Right cardiac atrium (tissue), 5 donors: ENCODE measurements around the gene HOXA6. TPM values are rescaled to one million over a fixed set of nuclear protein-coding genes. Genes with fewer than 3 reads are reported as not detected.

Experiments
- ATAC-seq, 2 donors: fragments of 200-7000 bp; cut with Tn5 transposase; one replicate each; pipeline versions ENCODE4 v1.8.0 to v1.9.1; 2020; ENCODE audit warnings: moderate library complexity in 2 of 2, mild to moderate bottlenecking in 1 of 2
- DNase-seq, 3 donors: peaks; one replicate each; pipeline ENCODE4 v3.0.0-alpha.2; 2020
- H3K27ac ChIP-seq: one replicate; pipeline ENCODE4 v1.5.1; 2013; ENCODE audit warnings: mild to moderate bottlenecking, low read length, control low read depth, moderate library complexity
- H3K27me3 ChIP-seq: one replicate; pipeline ENCODE4 v1.6.1; 2013; ENCODE audit not compliant: control insufficient read depth, insufficient read depth
- H3K4me1 ChIP-seq: one replicate; pipeline ENCODE4 v1.6.1; 2013; ENCODE audit warnings: low read length; ENCODE audit not compliant: control insufficient read depth, insufficient read depth
- H3K4me3 ChIP-seq: one replicate; pipeline ENCODE4 v1.5.1; 2013; ENCODE audit warnings: low read length, control low read depth
- H3K9me3 ChIP-seq: one replicate; pipeline ENCODE4 v1.6.1; 2013; ENCODE audit warnings: low read length; ENCODE audit not compliant: control insufficient read depth
- WGBS: extraction: QIAGEN DNeasy Blood & Tissue Kit; methylation state at CpG from one replicate; pipeline ENCODE4 v1.1.7; 2013; 5-methylcytosine and 5-hydroxymethylcytosine counted together
- intact Hi-C, 4 donors: fragments of 100-400 bp; cut with DNase I; formaldehyde crosslinking; loops; one replicate each; pipeline versions ENCODE4 v1.11.0 to v1.14.0; 2022 to 2023
- polyA plus RNA-seq: library from polyadenylated mRNA; stranded (reverse); fragments of 200-250 nt; gene quantifications from one replicate; pipeline ENCODE4 v1.2.3, GENCODE V29; 2013
- total RNA-seq, 4 donors: library from RNA; stranded (reverse); fragmentation: NEBNext Ultra II Directional; extraction: Animal tissue kit (Norgen Biotek cat#: 25700); gene quantifications; one replicate each; pipeline ENCODE4 v1.2.1, GENCODE V29; 2021
- donor health status: healthy with polysubstance abuse.
- donor health status: DM: no; HTN: yes; CAD: no.
- donor health status: DM: no; HTN: no; CAD: no.
- donor health status: DM: no; HTN: yes; CAD: no; lungs with severe emphysema.
- donor health status: DM: yes; HTN: yes; CAD: no.

The HOXA6 gene
- total and polyA plus RNA-seq, 5 donors, result not detected

GRCh38 chr7:27145165-27145913 is 2.2 kb downstream of the HOXA6 start:
- ATAC-seq (no peak), DNase-seq (peak in 1 of 3 donors; percentile 15)
- intact Hi-C loops, result loop anchor here in 1 of 4 donors (5.0 kb wide), 1 partner anchor 293 kb away; no protein-coding TSS in a partner anchor
- 37% methylated on average over 47 of the region's 47 CpGs for WGBS
- no peak overlapping the region for H3K27ac ChIP-seq
- H3K4me1 ChIP-seq, result no peaks in the 10 kb centered on the region
- H3K9me3 ChIP-seq, result no peaks in the 10 kb centered on the region
- H3K4me3 ChIP-seq, result peak overlapping the region; percentile 0
- H3K27me3 ChIP-seq, result peaks cover 3% of the 10 kb centered on the region

- H3K27me3 ChIP-seq, result peaks cover 3% of the 10 kb centered on the region
- ATAC-seq (no peak), DNase-seq (peak in 1 of 3 donors; percentile 51)
- peak overlapping the region; percentile 0 for H3K4me3 ChIP-seq
- H3K9me3 ChIP-seq, result no peaks in the 10 kb centered on the region
- no peaks in the 10 kb centered on the region for H3K4me1 ChIP-seq
- intact Hi-C loops, result loop anchor here in 1 of 4 donors (5.0 kb wide), 1 partner anchor 292 kb away; no protein-coding TSS in a partner anchor
- 23% methylated on average over 31 of the region's 31 CpGs for WGBS
- no peak overlapping the region for H3K27ac ChIP-seq
These were observed 2.8 kb downstream of the HOXA6 start for GRCh38 chr7:27144781-27145164.

GRCh38 chr7:27143950-27144780 is 3.4 kb downstream of the HOXA6 start:
- intact Hi-C loops, result no loop called here
- H3K27me3 ChIP-seq, result peaks cover 3% of the 10 kb centered on the region
- WGBS, result 24% methylated on average over 40 of the region's 40 CpGs

GRCh38 chr7:27143023-27143949 is 4.3 kb downstream of the HOXA6 start, which contains the start of gene HOXA5:
TSS of gene HOXA5 (minus strand) at chr7:27143681. CDS start at chr7:27143607, 74 bp downstream.
- Histone ChIP-seq H3K4me1 (no peaks in the 10 kb centered on the region), H3K9me3 (no peaks in the 10 kb centered on the region), H3K27ac (peak within 1 kb of the TSS; percentile 33), H3K4me3 (peak within 1 kb of the TSS; percentile 64), H3K27me3 (peaks cover 3% of the 10 kb centered on the region)
- DNase-seq, result peak in 2 of 3 donors; percentile 57 to 78
- WGBS, result 15% methylated on average over 86 of the region's 86 CpGs
- ATAC-seq, result peak; percentile 69 to 80
- intact Hi-C loops, result no loop called here

More at GRCh38 chr7:27143950-27144780, 3.4 kb downstream of the HOXA6 start:
- Histone ChIP-seq H3K9me3 (no peaks in the 10 kb centered on the region), H3K4me3 (peak overlapping the region; percentile 64), H3K27ac (no peak overlapping the region), H3K4me1 (no peaks in the 10 kb centered on the region)
- peak in 1 of 3 donors; percentile 42 for DNase-seq
- no peak for ATAC-seq

- peaks cover 3% of the 10 kb centered on the region for H3K27me3 ChIP-seq
- ATAC-seq, result peak in 1 of 2 donors; percentile 5
- H3K9me3 ChIP-seq, result no peaks in the 10 kb centered on the region
- DNase-seq, result no peak
- WGBS, result 12% methylated on average over 29 of the region's 29 CpGs
- H3K27ac ChIP-seq, result no peak overlapping the region
- intact Hi-C loops, result no loop called here
- H3K4me1 ChIP-seq, result no peaks in the 10 kb centered on the region
- peak overlapping the region; percentile 64 for H3K4me3 ChIP-seq
These were observed 5.0 kb downstream of the HOXA6 start for GRCh38 chr7:27142580-27143022.

- no peaks in the 10 kb centered on the region for H3K4me1 ChIP-seq
- H3K9me3 ChIP-seq, result no peaks in the 10 kb centered on the region
- WGBS, result 23% methylated on average over 30 of the region's 30 CpGs
- ATAC-seq (peak in 1 of 2 donors; percentile 13), DNase-seq (no peak)
- H3K27ac ChIP-seq, result no peak overlapping the region
- intact Hi-C loops, result no loop called here
- H3K4me3 ChIP-seq, result peak overlapping the region; percentile 64
- peaks cover 3% of the 10 kb centered on the region for H3K27me3 ChIP-seq
These were observed 5.5 kb downstream of the HOXA6 start for GRCh38 chr7:27141923-27142579.

GRCh38 chr7:27141137-27141922 is 6.2 kb downstream of the HOXA6 start:
- ATAC-seq, result no peak
- WGBS, result 57% methylated on average over 18 of the region's 18 CpGs
- H3K9me3 ChIP-seq, result no peaks in the 10 kb centered on the region
- H3K4me3 ChIP-seq, result peak overlapping the region; percentile 64
- no peak for DNase-seq
- H3K27me3 ChIP-seq, result peaks cover 3% of the 10 kb centered on the region
- H3K27ac ChIP-seq, result no peak overlapping the region
- intact Hi-C loops, result no loop called here
- no peaks in the 10 kb centered on the region for H3K4me1 ChIP-seq

- no peaks in the 10 kb centered on the region for H3K9me3 ChIP-seq
- no peak overlapping the region for H3K4me3 ChIP-seq
- H3K27ac ChIP-seq, result no peak overlapping the region
- DNase-seq (no peak), ATAC-seq (no peak)
- WGBS, result 57% methylated on average over 15 of the region's 15 CpGs
- H3K4me1 ChIP-seq, result no peaks in the 10 kb centered on the region
- intact Hi-C loops, result no loop called here
- peaks cover 3% of the 10 kb centered on the region for H3K27me3 ChIP-seq
These were observed 7.3 kb downstream of the HOXA6 start for GRCh38 chr7:27140126-27140857.
